Islet precursor cell (in vitro differentiated cells): ENCODE data around the gene BPIFA1.

Source experiments
- DNase-seq: peaks from one replicate; pipeline ENCODE4 v3.0.0-alpha.2; 2018

BPIFA1 gene

DNA sequence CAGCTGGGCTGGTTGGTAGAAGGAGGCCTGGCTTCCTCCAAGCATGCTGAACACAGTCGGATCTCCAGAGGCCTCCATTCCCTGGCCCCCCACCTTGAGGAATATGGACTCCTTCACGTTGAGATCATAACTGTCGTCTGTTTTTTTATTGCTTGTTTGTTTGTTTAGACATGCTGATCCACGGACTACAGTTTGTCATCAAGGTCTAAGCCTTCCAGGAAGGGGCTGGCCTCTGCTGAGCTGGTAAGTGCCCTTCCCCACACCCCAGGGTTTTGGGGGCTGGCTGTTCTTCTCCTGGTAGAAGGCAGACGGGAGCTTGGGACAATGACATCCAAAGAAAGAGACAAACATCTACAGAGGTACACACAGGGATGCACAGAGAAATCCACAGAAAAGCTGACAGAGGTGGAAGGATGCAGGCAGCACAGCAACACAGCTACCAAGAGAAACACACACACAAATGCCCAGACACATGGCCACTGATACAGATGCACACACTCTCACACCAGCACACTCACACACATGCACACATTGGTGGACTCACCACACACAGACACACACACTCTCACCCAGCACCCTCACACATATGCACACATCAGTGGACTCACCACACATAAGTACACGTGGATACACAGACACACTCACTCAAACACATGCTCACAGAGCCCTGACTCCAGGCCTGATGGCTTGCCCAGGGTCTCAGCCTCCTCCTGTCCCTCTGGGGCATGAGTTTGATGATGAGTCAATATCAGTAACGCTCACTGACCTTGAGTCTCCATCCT, 6.7 kb downstream of the BPIFA1 start:
- no peak for DNase-seq

DNA sequence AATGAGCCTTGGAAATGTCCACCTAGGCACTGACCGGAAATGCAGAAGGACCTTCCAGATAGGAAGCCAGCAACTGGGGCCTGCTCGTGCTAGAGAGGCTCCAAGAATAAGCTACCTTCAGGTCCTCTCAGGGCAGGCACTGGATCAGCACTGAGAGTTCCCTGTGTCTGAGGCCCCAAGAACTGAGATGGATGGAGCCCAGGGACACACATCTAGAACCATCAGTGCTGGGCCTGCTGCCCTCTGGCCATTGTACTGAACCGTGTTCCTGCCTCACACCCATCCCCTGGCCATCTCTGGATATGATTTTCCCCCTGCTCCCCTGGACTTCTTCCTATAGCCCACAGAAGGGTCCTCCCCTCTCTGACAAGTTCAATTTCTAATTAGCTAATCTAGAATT, 10.3 kb downstream of the BPIFA1 start:
- DNase-seq: no peak

DNA sequence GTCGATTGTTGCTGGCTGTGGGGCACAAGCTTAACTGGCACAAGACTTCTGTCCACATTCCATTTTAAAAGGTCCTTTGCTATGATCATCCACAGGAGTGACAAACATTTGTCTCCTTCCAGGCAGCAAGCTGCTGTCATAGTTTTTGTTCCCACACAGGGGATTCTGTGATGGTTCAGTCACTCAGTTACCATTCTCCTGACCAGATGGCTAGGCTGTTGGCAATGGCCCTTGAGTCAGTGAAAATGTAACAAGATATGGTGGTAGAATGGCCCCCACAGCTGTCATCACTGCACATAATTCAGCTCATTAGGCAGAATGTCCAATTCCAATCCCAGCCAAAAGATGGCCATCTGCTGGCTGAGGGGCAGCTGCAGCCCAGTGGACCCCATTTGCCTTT, 13.7 kb downstream of the BPIFA1 start:
- no peak for DNase-seq

DNA sequence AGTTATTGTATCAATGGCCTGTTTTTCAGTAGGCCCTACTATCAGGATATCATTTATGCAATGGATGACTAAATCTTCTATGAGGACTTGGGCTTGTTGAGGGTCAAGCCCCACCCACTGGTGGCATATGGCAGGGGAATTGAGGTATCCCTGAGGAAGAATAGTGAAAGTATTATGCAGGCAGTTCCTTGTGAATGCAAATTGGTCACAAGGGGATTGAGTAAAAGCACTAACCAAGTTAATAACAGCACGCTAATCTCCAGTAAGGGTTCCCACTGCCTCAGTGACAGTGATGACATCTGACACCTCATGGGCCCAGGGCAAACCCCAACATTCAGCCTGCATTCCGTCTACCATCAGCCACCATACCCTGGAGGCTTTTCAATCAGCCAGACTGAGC, 14.9 kb downstream of the BPIFA1 start:
- no peak for DNase-seq

DNA sequence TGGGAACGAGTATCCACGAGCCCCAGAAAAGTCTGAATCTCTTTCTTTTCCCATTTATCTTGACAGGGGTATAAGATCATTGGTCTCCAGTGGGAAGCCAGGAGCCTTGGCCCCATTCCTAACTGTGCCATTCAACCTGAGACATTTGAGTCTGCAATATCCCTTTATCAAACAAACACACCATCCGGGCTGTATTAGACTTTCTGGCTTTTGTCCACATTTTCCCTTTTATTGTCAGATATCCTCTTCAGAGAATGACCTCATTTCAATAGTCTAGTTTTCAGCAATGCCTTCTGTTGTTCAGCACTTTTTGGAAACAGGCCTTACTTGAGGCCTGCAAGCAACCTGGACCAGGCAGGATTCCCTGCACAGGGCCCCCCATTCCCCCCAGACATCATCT, 15.7 kb downstream of the BPIFA1 start:
- DNase-seq: no peak

DNA sequence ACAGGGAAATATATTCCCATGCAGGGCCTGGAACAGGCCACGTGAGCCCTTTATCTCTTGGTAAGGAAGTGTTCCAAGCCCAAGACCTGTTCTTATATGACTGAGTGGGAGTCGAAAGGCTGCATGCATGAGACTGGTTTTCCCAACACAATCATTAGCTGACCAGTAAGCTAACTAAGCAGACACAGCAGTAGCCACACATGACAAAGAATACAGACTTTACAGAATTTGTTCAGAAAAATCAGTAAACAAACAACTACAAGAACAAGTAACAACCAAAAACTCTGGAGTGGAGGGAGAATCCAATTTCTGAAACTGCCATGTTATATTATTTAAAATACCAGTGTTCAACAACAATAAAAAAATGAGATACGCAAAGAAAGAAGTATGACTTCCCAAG, 16.7 kb downstream of the BPIFA1 start:
- no peak for DNase-seq

DNA sequence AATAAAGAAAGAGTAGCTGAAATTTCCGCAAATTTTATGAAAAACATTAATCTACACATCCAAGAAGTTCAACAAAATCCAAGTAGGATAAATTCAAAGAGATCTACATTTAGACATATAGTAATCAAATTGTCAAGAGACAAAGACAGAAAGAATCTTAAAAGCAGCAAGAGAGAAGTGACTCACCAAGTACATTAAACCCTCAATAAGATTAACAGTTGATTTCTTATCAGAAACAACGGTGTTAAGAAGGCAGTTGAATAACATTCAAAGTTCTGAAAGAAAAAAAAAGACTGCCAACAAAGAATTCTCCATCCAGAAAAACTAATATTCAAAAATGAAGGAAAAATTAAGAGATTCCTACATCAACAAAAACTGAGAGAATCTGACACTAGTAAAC, 19.2 kb downstream of the BPIFA1 start:
- no peak for DNase-seq

DNA sequence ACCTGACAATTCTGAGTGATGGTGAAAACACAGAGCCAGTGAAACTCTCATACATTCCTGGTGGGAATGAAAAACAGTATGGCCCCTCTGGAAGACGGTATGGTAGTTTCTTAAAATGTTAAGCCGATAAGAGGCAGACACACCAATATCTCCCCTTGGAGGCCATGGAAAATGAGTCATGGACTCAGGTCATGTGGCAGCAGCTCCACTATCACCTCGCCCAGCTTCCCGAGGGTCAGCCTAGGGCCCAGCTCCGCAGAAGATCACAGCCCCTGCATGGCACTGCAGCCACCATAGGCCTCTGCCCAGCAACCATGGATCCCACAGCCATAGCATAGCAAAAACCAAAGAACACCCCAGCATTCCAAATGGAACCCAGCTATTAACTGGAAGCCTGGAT, 21.4 kb downstream of the BPIFA1 start:
- no peak for DNase-seq

DNA sequence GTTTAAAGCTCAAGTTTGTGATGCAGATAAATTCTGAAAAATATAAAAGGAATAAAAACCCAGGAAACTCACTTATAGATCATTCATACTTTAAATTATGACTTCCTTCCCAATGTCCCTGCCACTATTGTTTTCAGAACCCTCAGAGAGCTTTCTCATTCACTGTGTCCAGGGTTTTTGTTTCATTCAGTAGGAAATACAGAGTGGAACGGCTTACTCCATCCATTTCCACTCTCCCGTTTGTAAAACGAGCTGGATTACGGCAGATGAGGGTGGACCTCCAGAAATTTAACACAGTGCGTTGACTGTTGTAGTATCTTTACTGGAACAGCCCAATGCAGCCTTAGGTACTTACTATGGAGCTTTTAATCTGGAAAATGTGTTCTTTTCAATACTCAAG, 23.6 kb downstream of the BPIFA1 start:
- DNase-seq: no peak

DNA sequence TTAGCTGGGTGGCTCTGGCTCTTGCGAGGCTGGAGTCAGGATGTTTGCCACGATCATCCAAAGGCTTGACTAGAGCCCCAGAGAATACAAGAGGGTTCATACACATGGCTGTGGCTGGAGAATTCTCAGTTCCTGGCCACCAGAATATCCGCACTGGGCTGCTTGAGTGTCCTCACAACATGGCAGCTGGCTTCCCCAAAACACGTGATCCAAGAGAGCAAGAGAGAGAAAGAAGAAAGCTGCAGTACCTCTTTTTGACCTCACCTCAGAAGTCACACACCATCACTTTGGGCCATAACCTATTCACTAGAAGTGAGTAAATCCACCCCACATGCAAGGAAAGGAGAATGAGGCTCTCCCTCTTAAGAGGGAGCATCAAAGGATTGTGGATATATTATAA, 25.7 kb downstream of the BPIFA1 start:
- no peak for DNase-seq

DNA sequence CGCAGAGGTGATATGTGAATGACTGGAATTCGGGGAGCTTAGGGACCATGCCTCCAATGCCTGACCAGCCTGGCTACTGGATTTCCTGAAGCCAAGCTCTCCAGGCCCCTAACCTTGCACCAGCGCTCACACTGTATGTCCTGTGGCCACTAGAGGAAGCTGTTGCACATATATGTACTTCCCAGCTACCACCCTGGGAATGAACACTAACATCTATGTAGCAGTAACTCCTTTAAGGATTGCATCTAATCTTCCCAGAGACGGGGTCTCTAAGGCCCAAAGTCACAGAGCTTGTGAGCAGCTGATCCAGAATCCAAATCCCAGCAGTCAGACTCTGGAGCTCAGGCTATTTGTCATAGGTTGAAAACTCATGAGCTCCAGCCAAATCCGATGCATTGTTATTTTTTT, 26.9 kb downstream of the BPIFA1 start:
- peak; percentile 82 for DNase-seq

DNA sequence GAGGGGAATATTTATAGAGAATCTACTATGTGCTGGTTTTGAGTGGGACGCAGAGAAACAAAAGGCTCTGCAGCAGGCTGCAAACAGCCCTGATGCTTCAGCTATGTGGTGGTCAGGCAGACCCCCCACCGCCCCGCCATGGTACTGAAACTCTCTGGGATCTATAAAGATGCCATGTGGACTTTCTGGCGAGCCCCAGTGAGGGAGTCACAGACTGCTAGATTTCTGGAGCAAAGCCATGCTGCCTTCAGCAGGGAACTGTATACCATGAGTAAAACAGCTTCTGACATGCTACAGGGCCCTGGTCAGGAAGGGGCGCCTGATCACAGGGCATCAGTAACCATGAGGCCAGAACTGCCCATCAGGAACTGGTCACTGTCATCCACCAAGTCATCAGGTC, 28.0 kb downstream of the BPIFA1 start:
- DNase-seq: no peak

DNA sequence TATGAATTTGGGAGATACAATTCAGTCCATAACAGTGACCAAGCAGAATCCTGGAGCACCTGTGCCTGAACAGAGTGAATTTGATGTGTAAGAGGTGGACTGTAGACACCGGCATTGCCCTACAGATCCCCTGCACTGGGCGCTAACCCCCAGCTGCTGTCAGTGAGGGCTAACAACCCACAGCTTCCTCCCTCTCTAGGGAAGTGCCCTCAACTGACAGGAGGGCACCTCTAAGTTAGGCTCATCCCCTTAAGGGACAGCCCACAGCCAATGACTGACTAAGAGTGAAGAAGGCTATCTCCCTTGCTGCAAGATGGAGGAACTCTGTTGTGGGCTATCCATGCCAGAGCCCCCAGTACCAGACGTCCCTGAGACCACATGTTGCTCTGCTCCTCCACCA, 31.9 kb downstream of the BPIFA1 start:
- no peak for DNase-seq

DNA sequence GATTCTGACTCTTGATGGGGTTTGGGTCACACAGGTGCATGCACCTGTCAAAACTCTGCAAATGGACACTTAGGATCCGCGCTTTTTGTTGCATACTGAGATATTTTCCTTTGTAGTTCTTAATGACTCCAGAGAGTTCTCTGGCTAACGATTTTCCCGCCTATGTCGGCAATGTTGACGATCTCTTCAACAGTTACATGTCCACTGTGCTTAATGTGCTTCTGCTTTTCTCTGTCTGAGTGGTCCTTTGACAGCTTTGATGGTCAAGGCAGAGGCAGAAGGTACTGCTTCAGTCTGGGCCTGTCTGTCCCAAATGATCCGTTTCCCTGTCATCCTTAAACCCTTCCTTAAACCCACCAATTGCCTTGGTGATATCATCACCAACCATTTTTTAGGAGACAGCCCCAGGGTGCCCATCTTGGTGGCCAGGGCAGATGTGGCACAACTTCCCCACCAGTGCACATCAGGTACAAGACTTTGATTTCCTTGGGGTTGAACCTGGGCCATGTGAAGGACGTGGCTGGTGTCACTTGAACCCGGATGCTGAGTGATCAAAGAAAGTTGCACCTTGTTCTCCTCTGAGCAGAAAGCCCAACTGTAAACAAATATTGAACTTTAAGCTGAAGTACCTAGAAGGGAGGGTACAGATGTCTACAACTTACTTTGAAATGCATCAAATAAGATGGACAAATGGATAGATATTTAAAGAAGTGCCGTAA, 36.5 kb downstream of the BPIFA1 start:
- peak; percentile 19 for DNase-seq

DNA sequence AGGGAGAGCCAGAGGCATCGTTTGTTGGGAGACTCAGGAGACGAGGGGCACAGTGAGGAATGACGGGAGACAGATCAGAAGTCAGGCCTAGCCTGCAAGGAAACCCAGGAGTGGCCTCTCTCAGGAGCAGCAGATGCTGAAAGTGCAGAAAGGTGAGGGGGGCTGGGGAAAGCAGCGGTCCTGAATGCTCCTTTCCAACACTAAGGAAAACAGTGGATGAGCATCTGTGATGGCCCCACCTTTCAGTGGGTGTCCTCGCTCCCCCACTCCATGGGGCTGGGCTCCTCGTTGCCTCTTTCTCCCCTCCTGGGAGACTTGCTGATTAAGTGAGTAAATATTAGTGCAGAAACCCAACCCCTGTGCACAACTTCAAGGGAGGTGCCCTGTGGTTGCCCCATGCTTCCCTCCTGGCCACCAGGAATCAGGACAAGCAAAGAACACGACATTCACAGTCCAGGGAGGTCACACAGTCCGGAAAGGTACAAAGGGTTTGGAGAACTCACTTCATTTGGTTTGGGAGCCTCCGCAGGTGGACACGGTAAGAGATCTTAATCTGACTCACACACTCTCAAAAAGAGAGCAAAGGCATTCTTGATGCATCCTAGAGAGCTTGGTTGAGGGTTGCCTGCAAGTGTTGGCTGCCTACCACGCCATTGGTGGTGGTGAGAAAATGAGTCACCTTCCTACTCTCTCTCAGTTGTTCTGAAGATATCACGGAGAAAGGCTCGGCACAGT, 37.5 kb downstream of the BPIFA1 start:
- DNase-seq: peak; percentile 52

DNA sequence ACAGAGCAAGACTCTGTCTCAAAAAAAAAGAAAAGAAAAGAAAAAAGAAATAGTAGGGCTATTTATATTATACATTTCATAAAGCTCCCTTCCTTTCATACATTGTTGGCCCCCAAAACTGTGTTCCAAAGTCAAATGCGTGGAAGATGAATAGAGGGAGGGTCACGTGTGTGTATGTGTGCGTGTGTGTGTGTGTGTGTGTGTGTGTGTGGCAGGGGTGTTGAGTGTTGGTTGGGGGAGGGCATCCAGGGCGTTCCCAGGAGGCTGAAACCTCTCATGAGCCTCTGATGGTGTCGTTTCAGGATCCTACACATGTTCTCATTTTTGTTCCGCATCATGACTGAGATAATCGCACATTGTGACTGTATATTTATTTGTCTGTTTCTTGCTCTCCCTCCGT, 39.4 kb downstream of the BPIFA1 start:
- peak; percentile 23 for DNase-seq

DNA sequence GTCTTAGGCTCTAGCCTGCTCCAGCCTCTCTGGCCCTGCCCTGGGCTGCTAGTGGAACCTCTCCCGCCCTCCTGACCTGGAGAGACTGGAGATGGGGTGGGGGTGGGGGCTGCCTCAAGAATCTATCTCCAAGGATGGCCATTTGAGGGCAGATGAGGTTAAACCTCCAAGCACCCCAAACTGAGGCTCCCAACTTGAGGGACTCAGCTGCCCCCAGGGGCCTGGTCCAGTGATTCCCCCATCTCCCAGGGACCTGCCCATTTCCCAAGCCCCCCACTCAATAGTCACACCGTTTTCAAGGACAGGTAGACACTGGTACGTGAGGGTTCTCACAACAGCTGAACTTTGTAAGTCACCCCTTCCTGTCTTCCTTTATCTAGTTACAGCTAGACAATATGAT, 40.1 kb downstream of the BPIFA1 start:
- DNase-seq: peak; percentile 12

DNA sequence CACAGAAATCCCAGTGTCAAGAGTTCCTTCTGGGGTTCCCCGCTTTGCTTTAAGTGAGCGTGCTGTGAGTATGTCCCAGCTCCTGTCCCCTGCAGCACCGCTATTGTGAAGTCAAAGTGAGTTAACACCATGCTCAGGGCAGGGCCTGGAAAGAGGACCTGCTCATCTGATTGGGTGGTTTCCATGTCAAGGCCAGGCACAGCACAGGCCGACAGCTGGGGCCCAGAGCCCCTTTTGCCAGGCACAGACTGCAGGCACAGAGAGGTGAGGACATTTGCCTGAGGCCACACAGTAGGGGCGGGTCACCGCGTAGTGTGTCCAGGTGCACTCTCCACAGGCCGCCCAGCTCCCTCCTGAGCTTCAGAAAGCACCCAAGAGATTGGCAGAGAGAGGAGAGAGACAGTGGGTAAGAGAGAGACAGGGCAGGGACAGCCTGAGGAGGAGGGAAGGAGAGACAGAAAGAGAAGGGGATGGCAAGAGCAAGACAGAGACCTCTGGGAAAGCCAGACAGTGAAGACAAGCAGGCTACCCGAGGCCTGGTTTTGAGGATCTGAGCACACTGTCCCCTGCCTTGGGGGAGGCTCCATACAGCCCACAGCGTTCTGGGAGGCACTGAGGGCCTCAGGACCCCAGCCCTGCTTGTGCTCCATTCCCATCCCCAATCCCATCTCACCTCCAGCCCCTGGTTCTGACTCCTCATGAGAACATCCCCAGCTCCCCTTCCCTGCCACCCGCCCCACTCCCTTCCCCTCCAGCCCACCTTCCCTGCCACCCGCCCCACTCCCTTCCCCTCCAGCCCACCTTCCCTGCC, 40.7 kb downstream of the BPIFA1 start:
- peak; percentile 54 for DNase-seq

DNA sequence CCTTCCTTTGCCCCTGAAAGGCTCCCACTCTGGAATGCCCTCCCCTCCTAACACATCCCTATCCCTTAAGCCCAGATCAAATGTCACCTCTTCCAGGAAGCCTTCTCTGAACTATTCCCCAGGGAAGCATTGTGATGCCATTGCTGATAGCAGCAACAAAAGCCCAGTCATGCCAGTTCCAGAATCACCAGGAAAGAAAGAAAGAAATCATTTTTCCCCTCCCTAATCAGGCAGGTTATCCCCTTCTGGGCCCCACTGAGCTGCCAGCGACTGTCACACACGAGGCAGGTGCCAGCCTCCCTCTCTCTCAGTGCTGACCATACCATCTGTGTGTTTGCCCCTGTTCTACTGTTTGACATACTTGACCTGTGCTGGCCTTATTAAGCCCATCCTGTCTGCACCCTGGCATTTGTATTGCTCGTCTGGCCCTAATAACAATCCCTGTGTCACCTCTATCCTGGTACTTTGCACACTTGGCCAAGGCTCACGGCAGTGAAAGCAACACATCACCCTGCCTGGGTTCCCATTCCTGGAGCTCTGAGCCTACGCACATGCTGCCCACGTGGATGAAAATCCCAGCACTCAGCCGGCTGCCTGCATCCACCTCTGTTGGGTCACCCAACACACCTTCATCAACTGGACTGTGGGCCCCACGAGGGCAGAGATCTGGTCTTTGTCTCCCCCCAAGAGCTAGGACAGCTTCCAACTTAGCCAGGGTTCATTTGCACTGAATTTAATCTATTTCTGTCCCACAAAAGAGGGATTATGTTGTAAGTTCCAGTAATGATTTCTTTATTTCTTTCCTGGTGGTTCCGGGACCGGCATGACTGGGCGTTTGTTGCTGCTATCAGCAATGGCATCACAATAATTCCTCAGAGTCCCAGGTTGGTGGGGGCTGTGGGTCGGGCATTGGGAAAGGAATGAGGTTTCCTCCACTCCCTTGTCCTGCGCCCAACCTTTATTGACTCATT, 42.0 kb downstream of the BPIFA1 start:
- DNase-seq: peak; percentile 47

DNA sequence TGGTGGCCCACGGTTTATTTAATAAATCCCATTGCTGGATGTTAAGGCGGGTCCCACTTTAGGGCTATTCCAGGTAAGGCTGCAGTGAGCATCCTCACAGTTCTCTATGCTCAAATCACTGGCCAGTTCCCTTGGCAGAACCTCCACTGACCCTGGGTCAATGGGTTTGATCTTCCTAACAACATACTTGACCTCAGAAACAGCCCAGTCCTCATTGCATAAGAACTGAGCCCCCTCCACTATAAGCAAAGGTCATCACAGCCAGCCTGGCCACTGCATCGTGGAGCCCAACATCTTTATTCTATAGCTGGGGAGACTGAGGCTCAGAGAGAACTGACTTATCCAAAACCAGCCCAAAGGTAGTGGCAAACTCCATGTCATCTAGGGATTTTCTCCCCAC, 42.9 kb downstream of the BPIFA1 start:
- peak; percentile 7 for DNase-seq

DNA sequence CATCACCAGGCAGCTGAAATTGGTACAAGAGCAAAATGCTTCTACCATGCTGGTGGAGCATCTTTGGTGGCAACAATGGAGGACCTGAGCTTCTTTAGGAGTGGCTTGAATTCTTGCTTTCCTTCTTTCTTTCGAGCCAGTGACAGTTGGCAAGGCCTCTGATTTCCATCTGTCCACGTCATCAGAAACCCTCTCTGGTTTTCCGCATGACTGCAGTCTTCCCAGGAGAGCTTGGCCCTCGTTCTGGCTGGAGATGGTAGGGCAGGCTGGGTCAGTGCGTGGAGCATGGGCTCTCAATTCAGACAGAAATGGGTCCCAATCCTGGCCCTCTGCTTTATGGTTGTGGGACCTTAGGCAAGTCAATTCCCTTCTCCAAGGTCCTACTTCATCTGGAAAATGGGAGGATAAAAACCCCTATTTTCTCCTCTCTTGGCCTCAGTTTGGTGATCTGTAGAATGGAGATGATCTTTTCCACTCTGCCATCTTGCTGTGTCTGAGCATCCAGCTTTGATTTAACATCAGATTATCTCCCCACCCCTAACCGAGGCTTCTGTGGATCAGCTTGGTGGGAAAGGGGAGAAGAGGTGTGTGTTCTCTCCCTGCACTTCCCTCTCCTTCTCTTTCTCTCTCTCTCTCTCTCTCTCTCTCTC, 43.6 kb downstream of the BPIFA1 start:
- peak; percentile 26 for DNase-seq
